SH-SY5Y (cell line): Measurements from ENCODE around the gene ZNRF1.

ENCODE experiments used
- GATA2 ChIP-seq: IDR thresholded peaks from 2 replicates; pipeline ENCODE4 v1.6.1; 2011; ENCODE audit warnings: mild to moderate bottlenecking, low read depth, low read length
- GATA3 ChIP-seq: IDR thresholded peaks from 2 replicates; pipeline ENCODE4 v1.6.1; 2011; ENCODE audit warnings: low read depth, mild to moderate bottlenecking, low read length, moderate library complexity

ZNRF1 gene

GRCh38 chr16:74998481-74999218 lies at the start of gene ZNRF1:
Gene ZNRF1 (plus strand): TSS chr16:74999024. CDS start chr16:74999672, 648 bp downstream.
- TF ChIP-seq GATA3 (no peak), GATA2 (no peak)

GRCh38 chr16:74949309-74949708 lies 49.5 kb upstream of the ZNRF1 start:
- TF ChIP-seq GATA3 (no peak), GATA2 (no peak)

DNA sequence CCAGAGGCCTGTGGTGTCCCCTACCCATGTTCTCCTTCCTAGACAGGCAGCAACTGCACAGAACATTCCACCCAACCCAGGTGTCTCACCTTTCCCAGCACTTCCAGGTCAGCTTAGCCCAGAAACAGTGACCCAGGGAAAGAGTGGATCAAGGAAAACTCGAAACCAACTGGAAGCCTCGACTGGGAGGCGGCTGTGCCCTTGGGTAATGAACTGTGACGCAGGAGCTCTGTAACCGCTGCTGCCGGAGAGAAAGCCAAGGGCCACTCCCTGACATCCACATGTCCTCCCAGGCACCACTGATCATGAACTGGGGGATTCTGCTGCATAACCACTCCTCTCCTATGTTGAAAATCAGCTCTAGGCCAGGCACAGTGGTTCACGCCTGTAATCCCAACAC lies 48.3 kb upstream of the ZNRF1 start:
- TF ChIP-seq GATA3 (no peak), GATA2 (no peak)

DNA sequence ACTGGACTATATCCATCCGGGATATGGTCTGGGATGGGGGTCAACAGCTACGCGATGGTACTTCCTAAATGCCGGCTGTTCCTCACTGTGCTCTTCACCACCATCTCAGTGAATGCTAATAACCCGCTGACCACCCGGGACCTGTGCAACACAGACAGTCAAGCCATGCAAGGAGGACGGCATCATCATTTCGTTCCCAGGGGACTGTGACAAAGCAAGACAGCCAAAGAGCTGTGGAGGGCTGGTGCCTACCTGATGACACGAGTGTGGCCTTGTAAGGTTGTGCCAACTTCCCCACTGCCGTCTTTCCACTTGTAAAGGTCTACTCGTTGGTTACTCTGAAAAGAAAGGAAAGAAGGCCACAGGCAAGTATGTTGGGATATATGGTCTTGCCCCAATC lies 47.6 kb upstream of the ZNRF1 start:
- TF ChIP-seq GATA3 (no peak), GATA2 (no peak)

DNA sequence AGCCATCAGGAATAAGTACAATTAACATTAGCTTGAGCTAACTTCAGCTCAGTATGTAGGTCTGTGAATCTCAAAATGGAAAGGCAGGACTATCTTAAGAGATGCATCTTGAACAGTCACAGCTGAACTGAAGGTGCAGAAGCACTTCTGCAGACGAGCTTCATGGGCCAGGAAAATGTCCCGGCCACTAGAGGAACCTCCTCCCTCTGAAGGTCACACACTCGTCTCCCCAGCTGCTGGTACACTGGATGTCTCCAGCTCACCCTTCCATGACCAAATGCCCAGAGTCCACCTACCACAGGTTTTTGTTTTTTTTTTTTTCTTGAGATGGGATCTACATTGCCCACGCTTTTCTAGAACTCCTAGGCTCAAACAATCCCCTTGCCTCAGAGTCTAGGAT lies 47.1 kb upstream of the ZNRF1 start:
- TF ChIP-seq GATA2 (no peak), GATA3 (no peak)

DNA sequence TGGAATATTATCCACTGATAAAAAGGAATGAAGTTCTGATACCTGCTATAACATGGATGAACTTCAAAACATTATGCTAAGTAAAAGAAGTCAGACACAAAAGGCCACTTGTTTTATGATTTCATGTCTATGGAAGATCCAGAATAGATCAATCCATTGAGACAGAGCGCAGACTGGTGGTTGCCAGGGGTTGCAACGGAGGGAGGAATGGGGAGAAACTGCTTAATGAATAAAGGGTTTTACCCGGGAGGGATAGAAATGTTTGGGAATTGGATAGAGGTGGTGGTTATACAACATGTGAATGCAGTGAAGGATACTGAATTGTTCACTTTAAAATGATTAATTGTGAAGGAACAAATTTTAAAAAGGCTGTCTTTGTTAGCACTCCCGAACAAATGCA lies 44.1 kb upstream of the ZNRF1 start:
- TF ChIP-seq GATA3 (no peak), GATA2 (no peak)

DNA sequence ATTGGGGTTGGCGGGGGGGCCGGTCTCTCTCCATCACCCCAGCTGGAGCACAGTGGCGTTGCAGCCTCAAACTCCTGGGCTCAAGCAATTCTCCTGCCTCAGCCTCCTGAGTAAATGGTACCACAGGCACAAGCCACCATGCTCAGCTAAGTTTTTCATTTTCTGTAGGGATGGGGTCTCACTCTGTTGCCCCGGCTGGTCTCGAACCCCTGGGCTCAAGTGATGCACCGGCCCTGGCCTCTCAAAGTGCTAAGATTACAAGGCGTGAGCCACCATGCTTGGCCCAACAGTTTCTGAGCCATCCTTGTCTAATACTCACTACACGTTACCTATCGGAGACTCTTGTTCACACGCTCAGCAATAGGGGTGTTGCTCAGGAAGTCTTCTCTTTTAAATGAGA lies 25.5 kb upstream of the ZNRF1 start:
- TF ChIP-seq GATA3 (no peak), GATA2 (no peak)

DNA sequence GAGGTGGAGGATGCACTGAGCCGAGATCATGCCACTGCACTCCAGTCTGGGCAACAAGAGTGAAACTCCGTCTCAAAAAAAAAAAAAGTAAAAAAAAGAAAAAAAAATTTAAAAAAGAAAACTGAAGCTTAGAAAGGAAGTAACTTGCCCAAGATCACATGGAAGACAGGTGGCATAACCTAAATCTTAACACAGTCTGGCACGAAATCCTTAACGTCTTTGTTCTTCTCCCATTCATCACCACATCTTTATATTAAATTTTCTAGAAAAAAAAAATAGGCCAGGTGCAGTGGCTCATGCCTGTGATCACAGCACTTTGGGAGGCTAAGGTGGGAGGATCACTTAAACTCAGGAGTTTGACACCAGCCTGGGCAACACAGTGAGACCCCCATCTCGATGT lies 23.2 kb upstream of the ZNRF1 start:
- no peak for TF ChIP-seq GATA3
- no peak for TF ChIP-seq GATA2

DNA sequence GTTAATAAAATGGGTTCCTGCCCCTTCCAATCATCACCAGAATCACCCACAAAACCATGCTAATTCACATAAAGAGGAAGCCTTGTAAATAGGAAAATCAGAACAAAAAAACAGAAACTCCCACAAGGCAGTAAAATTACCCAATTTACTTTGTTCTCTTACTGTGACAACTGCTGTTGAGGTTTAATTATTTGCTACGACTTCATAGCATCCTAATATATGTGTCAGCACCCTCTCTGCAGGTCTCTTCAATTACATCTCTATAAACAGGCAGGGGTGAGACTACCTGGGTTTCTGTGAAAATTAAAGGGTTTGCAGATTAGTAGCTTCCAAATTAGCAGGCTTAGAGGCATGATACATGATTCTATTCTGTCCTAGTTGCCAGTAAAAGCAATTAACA lies 16.6 kb upstream of the ZNRF1 start:
- no peak for TF ChIP-seq GATA3
- no peak for TF ChIP-seq GATA2

- TF ChIP-seq GATA2, result no peak
- no peak for TF ChIP-seq GATA3
These were observed 14.7 kb upstream of the ZNRF1 start for GRCh38 chr16:74984194-74984528.

DNA sequence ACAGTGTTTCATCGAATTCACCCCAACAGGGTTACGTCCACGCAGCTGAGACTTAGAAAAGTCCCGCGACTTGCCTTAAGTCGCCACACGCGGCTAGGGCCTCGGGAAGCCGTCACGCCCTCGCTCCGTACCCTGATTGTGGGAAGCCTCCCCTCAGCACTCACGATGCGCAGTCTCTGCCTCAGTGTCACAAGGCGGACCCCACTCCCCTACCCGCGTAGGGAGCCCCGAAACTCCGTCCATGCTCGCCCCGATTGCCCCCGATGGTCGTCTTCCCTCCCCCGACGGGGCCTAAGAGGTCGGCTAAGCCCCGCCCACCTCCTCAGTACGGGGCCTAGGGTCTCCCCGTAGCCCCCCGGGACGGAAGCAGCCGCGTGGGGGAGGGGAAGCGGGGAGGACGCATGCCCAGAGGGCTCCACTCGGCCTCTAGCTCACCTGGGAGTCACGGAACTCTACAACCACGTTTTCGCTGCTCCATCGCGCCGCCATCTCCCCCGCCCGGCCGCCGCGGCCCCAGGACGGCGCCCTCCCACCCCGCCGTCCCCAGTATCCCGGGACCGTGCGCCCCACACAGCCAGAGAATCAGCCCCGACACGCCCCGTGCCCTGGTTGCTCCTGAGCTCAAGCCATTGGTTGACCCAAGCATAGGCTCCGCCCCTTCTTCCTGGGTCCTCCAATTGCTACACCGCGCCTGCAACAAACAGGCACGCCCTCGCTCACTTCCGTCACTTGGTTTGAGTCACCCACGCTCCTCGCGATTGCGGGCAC lies 14.1 kb upstream of the ZNRF1 start, which contains the start of gene WDR59:
WDR59 (minus strand) TSS at position 595 of the 768 bp plus-strand sequence; CDS start at position 489, 106 bp downstream.
- TF ChIP-seq GATA3 (no peak), GATA2 (no peak)

DNA sequence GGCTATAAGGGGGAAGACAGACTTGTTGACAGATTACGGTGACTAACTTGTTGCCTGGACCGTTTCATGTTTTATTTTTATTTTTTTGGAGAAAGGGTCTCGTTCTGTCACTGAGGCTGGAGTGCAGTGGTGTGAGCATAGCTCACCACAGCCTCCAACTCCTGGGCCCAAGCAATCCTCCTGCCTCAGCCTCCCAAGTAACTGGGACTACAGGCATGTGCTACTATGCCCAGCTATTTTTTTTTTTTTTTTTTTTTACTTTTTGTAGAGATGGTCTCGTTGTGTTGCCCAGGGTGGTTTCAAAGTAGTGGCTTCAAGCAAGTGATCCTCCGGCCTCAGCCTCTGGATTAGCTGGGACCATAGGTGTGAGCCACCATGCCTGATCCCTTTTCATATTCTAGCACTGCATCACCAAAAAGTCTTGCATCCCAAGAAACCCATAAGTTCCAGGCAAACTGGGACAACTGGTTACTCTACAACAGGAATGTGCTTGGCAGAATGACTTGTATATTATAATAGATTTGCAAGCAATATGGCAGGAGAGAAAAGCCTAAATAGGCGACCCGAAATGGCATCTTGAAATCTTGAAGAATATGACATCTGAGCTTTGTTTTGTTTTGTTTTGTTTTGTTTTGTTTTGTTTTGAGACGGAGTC lies 11.7 kb upstream of the ZNRF1 start:
- TF ChIP-seq GATA2 (no peak), GATA3 (no peak)

DNA sequence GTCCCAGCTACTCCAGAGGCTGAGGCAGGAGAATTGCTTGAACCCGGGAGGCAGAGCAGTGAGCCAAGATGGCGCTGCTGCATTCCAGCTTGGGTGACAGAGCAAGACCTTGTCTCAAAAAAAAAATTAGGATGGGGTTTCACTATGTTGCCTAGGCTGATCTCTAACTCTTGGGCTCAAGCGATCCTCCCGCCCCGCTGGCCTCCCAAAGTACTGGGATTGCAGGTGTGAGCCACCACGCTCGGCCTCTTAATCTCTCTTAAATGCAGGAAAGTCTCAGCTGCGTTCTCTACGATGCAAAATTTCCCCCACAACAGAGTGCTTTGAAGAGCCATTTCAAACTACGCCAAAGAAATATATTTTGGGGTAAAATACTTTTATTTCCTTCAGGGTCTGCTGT lies 8.0 kb upstream of the ZNRF1 start:
- TF ChIP-seq GATA2 (no peak), GATA3 (no peak)

DNA sequence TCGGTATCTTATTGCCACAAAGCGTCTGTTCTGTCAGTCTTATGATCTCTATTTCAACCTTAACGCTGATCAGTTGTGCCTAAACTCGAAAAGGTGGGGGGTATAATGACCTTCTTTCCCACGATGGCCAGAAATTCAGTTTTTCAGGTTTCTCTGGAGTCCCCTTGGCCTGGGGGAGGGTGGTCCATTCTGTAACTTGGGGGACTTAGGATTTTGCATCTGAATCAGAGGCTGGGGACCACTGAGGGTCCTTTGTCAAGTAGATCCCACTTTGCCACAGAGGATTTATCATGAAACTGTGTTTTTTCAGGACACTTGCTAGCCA lies 7.6 kb upstream of the ZNRF1 start:
- TF ChIP-seq GATA2 (no peak), GATA3 (no peak)
